ENCODE measurements around the gene NOC4L. TPM values are rescaled to one million over a fixed set of nuclear protein-coding genes. Genes with fewer than 3 reads are reported as not detected.

The NOC4L gene
- total RNA-seq, 2 donors from 2014 or later: 17.0 to 39.9 TPM

GRCh38 chr12:132163041-132163910, 19.0 kb downstream of the NOC4L start:
- Mint-ChIP-seq H3K27me3 (no peaks in the 10 kb centered on the region), H3K27ac (no peak overlapping the region), H3K36me3 (ENCODE audit: low read depth) (no peaks in the 10 kb centered on the region), H3K9me3 (no peaks in the 10 kb centered on the region), H3K4me3 (peak overlapping the region; percentile 33), H3K4me1 (peaks cover 15% of the 10 kb centered on the region)
- peak; percentile 13 for ATAC-seq (replicated peaks)

- H3K27ac Mint-ChIP-seq: no peak overlapping the region
- H3K4me1 Mint-ChIP-seq: peaks cover 15% of the 10 kb centered on the region
- no peaks in the 10 kb centered on the region for H3K9me3 Mint-ChIP-seq
- no peak overlapping the region for H3K4me3 Mint-ChIP-seq
- no peaks in the 10 kb centered on the region for H3K27me3 Mint-ChIP-seq
- H3K36me3 Mint-ChIP-seq (ENCODE audit: low read depth): no peaks in the 10 kb centered on the region
- no peak for ATAC-seq (replicated peaks)
These were observed 19.6 kb downstream of the NOC4L start for GRCh38 chr12:132163911-132164288.

- H3K36me3 Mint-ChIP-seq (ENCODE audit: low read depth): no peaks in the 10 kb centered on the region
- H3K4me1 Mint-ChIP-seq: peaks cover 15% of the 10 kb centered on the region
- no peak overlapping the region for H3K27ac Mint-ChIP-seq
- no peak overlapping the region for H3K4me3 Mint-ChIP-seq
- H3K9me3 Mint-ChIP-seq: no peaks in the 10 kb centered on the region
- ATAC-seq (replicated peaks): no peak
- no peaks in the 10 kb centered on the region for H3K27me3 Mint-ChIP-seq
These were observed 20.2 kb downstream of the NOC4L start for GRCh38 chr12:132164426-132164825.

- no peak for ATAC-seq (replicated peaks)
- Mint-ChIP-seq H3K9me3 (no peaks in the 10 kb centered on the region), H3K36me3 (ENCODE audit: low read depth) (no peaks in the 10 kb centered on the region), H3K4me3 (no peak overlapping the region), H3K27me3 (no peaks in the 10 kb centered on the region), H3K27ac (no peak overlapping the region), H3K4me1 (peaks cover 15% of the 10 kb centered on the region)
These were observed 21.3 kb downstream of the NOC4L start for GRCh38 chr12:132165584-132165983.

GRCh38 chr12:132166093-132166492, 21.8 kb downstream of the NOC4L start:
- no peak overlapping the region for H3K27ac Mint-ChIP-seq
- H3K4me1 Mint-ChIP-seq: peaks cover 15% of the 10 kb centered on the region
- ATAC-seq (replicated peaks): no peak
- no peaks in the 10 kb centered on the region for H3K9me3 Mint-ChIP-seq
- no peaks in the 10 kb centered on the region for H3K36me3 Mint-ChIP-seq (ENCODE audit: low read depth)
- H3K27me3 Mint-ChIP-seq: no peaks in the 10 kb centered on the region
- H3K4me3 Mint-ChIP-seq: no peak overlapping the region

- Mint-ChIP-seq H3K27ac (no peak overlapping the region), H3K4me3 (no peak overlapping the region), H3K27me3 (no peaks in the 10 kb centered on the region), H3K36me3 (ENCODE audit: low read depth) (no peaks in the 10 kb centered on the region), H3K9me3 (no peaks in the 10 kb centered on the region), H3K4me1 (peaks cover 15% of the 10 kb centered on the region)
- no peak for ATAC-seq (replicated peaks)
These were observed 22.7 kb downstream of the NOC4L start for GRCh38 chr12:132166801-132167591.

GRCh38 chr12:132167611-132168310, 23.5 kb downstream of the NOC4L start:
- ATAC-seq (replicated peaks): peak; percentile 28
- no peaks in the 10 kb centered on the region for H3K9me3 Mint-ChIP-seq
- H3K4me3 Mint-ChIP-seq: no peak overlapping the region
- H3K27ac Mint-ChIP-seq: no peak overlapping the region
- H3K27me3 Mint-ChIP-seq: no peaks in the 10 kb centered on the region
- peaks cover 15% of the 10 kb centered on the region for H3K4me1 Mint-ChIP-seq
- H3K36me3 Mint-ChIP-seq (ENCODE audit: low read depth): no peaks in the 10 kb centered on the region

GRCh38 chr12:132168311-132169031, 24.2 kb downstream of the NOC4L start:
- H3K4me3 Mint-ChIP-seq: no peak overlapping the region
- H3K4me1 Mint-ChIP-seq: peaks cover 15% of the 10 kb centered on the region
- no peaks in the 10 kb centered on the region for H3K9me3 Mint-ChIP-seq
- no peak for ATAC-seq (replicated peaks)
- H3K27me3 Mint-ChIP-seq: no peaks in the 10 kb centered on the region
- no peak overlapping the region for H3K27ac Mint-ChIP-seq
- no peaks in the 10 kb centered on the region for H3K36me3 Mint-ChIP-seq (ENCODE audit: low read depth)

- Mint-ChIP-seq H3K4me3 (no peak overlapping the region), H3K27me3 (no peaks in the 10 kb centered on the region), H3K4me1 (peaks cover 10% of the 10 kb centered on the region), H3K9me3 (no peaks in the 10 kb centered on the region), H3K27ac (no peak overlapping the region), H3K36me3 (ENCODE audit: low read depth) (no peaks in the 10 kb centered on the region)
- ATAC-seq (replicated peaks): no peak
These were observed 25.1 kb downstream of the NOC4L start for GRCh38 chr12:132169376-132169775.

GRCh38 chr12:132170094-132170636, 25.9 kb downstream of the NOC4L start:
- no peak overlapping the region for H3K4me3 Mint-ChIP-seq

GRCh38 chr12:132170637-132171292, 26.5 kb downstream of the NOC4L start:
- Mint-ChIP-seq H3K36me3 (ENCODE audit: low read depth) (no peaks in the 10 kb centered on the region), H3K27me3 (peaks cover 3% of the 10 kb centered on the region), H3K9me3 (no peaks in the 10 kb centered on the region), H3K4me1 (peaks cover 8% of the 10 kb centered on the region), H3K4me3 (no peak overlapping the region), H3K27ac (no peak overlapping the region)
- ATAC-seq (replicated peaks): no peak

More at GRCh38 chr12:132170094-132170636, 25.9 kb downstream of the NOC4L start:
- Mint-ChIP-seq H3K9me3 (no peaks in the 10 kb centered on the region), H3K27ac (no peak overlapping the region), H3K4me1 (peaks cover 8% of the 10 kb centered on the region), H3K36me3 (ENCODE audit: low read depth) (no peaks in the 10 kb centered on the region), H3K27me3 (peaks cover 3% of the 10 kb centered on the region)
- ATAC-seq (replicated peaks): no peak

- peaks cover 3% of the 10 kb centered on the region for H3K27me3 Mint-ChIP-seq
- no peaks in the 10 kb centered on the region for H3K9me3 Mint-ChIP-seq
- ATAC-seq (replicated peaks): no peak
- no peaks in the 10 kb centered on the region for H3K36me3 Mint-ChIP-seq (ENCODE audit: low read depth)
- peaks cover 8% of the 10 kb centered on the region for H3K4me1 Mint-ChIP-seq
- H3K27ac Mint-ChIP-seq: no peak overlapping the region
- no peak overlapping the region for H3K4me3 Mint-ChIP-seq
These were observed 27.2 kb downstream of the NOC4L start for GRCh38 chr12:132171293-132171967.

GRCh38 chr12:132171968-132172521, 27.8 kb downstream of the NOC4L start:
- Mint-ChIP-seq H3K27ac (no peak overlapping the region), H3K9me3 (no peaks in the 10 kb centered on the region), H3K4me3 (no peak overlapping the region), H3K27me3 (peaks cover 3% of the 10 kb centered on the region), H3K4me1 (peaks cover 3% of the 10 kb centered on the region), H3K36me3 (ENCODE audit: low read depth) (no peaks in the 10 kb centered on the region)
- ATAC-seq (replicated peaks): no peak

Data from activated T-helper 17 cell treated with anti-CD3 and anti-CD28 coated beads, Interleukin-2, amount 50 U/mL, for 72 hours (primary cell).